HS-5 (cell line): ENCODE data around the gene RNF113B.

Experiments used
- DNase-seq: peaks from one replicate; pipeline ENCODE4 v3.0.0-alpha.2; 2012; ENCODE audit warnings: low read depth

The RNF113B gene

DNA sequence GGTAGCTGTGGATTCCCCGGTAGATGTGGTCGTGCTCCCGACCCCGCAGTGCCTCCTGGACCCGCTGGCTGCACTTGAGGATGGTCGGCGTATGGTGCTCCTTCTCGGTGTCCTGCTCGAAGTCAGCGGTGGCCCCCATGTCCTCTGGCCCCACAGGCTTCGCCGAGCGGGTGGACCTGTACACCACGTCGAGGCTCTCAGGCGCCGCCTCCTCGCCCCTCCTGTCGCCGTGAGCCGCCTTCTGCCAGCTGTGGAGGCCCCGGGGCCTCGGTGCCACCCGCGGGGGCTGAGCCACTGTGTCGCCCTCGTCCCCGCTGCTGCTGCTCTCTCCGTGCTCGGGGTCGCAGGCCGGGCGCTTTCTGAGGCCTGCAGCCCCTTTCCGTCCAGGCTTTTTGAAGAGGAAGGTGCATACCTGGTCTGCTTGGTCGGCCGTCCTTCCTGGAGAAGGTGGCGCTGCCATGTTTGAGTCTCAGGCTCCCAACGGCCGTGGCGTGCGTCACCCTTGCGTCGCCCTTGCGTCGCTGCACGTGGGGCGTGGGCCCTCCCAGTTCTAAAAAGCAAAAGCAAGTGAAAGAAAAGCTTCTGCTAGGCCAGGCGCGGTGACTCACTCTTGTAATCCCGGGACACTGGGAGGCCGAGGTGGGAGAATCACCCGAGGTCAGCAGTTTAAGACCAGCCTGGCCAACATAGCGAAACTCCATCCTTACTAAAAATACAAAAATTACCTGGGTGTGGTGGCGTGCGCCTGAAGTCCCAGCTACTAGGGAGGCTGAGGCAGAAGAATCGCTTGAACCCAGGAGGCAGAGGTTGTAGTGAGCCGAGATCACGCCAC is at the start of gene RNF113B:
Gene RNF113B, minus strand, starts transcription at position 493 of the 832 bp plus-strand sequence. Its CDS starts 33 bp downstream, at position 460.
- no peak for DNase-seq

DNA sequence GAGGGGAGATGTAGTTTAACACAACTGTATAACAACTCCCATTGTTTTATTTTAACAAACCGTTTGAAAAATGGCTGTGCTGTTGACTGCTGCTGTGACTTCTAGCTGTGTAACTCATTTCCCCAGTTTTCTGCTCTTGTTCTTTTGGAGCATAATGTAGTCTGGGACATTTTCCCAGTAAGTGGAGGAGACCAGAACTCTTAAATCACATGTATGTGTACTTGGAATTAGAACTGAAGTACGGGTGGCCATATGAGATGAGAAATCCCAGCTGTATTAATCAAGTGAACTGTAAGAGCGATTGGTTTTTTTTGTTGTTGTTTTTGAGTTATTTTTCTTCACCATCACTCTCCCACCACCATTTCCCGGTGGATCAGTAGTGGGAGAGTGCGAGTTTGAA is 49.4 kb upstream of the RNF113B start:
- no peak for DNase-seq

DNA sequence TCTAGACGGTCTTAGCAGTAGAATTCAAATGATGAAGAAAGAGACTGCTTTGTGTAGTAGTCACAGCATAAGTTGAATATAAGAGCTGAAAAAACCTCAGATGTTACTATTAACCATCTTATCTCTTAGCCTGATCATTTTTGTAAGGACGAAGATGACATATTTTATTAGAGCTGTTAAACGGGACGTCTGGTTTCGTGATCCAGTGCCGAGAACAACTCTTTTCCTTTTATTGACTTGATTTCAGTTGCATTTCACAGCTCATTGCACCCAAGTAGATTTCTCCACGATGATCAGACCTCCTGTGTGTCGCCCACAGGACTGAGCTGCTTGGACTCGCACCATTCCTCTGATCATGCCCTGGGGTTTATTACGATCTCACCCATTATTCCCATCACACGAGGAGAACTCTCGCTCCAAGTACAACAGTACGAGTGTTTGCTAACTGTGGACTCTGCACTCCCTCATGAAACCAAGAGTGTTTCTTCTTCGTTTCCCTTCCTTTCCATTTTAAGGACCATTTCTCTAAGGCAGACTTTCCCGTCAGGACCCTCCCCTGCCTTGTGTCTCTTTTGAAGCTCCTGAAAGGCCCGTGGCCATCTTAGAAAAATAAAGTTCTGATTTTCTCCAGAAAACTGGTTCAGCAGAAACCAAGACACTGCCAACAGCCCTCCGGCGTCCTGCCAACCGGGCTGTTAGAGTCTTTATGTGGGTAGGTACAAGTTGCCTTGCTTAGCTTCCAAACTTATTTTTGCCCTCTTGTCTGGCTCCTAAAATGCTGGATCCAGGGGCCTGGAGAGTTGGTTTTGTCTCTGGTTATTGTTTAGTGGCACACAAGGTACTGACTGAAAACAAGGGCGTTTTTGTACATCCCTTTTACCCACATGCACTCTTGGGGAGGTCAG is 48.2 kb upstream of the RNF113B start:
- no peak for DNase-seq

DNA sequence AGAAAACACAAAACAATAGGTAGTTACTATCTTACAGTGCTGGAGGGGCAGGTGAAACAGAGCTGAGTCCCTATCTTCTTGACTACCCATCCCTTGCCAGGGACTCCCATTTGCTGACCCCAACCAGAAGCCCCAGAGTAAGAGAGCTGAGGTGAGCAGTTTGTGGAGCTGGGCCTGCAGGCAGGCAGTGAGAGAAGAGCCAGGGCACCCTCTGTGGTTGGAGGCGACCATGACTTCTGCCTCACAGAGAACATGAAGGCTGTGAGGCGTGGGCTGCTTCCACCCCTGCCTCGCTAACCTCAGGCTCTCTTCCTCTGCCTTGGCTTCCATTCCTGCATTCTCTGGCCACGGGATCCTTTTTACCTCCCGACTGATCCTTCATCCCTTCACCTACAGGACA is 47.5 kb upstream of the RNF113B start:
- no peak for DNase-seq

DNA sequence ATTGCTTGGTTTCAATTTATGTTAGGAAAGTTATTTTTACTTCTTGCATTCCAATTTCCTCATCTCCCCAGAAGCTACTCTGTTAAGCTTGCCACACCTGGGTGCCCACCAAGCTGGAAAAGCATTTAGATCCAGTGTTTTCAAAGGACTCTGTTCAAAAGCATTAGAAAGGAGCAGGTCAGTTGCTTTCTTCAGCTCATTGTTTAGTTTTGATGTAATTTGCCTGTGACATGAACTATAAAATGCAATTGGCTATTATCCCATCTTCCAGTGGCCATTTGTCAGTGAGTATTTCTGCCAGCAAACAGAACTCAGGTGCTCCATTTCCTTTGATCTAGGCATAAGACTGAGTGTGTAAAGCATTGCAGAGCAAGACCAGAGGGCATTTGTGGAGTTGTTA is 46.7 kb upstream of the RNF113B start:
- no peak for DNase-seq

DNA sequence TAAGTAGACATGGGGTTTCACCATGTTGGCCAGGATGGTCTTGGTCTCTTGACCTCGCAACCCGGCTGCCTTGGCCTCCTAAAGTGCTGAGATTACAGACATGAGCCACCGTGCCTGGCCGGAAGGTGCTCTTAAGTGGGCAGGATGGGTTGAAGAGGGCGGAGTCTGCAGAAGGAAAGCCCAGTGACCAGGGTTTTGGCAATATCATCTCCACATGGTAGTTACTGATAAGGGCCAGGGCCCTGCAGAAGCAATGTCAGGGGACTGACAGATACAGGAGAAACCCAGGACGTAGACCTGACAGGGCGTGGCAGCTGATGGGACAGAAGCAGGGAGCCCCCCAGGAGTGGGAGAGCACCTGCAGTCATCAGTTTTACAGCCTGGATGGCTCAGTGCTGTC is 45.7 kb upstream of the RNF113B start:
- DNase-seq: no peak

DNA sequence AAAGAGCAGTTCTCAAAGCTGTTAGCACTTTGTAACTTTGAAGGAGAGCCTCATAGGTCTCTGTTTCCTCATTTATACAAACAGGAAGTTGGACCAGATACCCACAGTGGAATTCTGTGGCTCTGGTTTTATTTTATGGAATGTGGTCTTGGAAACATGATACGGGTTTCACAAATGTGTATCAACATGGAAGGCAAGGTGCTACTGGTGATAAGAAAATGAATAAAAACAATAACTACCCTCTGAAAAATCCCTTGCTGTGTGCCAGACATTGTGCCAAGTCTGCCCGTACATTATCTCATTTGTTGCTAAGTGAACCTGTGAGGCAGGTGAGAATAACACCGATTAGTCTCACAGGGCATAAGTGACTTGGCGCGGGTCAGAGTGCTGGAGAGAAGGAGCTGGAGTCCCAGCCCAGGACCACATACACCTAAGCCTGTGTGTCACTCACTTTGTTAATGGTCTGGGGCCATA is 45.0 kb upstream of the RNF113B start:
- no peak for DNase-seq

DNA sequence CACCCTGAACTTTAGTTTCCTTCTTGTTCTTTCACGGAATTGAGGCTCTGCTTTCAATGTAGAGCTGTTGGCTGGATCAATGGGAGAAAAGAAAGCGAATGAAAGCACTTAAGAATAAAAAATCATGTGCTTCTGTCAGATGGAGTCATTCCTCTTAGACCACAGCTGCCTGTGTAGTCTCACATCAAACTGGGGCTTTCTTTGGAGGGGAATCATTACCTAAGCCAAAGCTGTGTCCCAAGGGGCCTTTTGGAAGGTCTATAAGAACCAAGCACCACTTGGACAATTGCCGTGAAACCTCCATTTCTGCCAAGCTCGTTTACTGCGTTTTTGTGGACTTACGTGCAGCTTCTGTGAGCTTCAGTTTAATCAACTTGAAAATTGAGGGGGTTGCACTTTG is 44.2 kb upstream of the RNF113B start:
- DNase-seq: no peak

DNA sequence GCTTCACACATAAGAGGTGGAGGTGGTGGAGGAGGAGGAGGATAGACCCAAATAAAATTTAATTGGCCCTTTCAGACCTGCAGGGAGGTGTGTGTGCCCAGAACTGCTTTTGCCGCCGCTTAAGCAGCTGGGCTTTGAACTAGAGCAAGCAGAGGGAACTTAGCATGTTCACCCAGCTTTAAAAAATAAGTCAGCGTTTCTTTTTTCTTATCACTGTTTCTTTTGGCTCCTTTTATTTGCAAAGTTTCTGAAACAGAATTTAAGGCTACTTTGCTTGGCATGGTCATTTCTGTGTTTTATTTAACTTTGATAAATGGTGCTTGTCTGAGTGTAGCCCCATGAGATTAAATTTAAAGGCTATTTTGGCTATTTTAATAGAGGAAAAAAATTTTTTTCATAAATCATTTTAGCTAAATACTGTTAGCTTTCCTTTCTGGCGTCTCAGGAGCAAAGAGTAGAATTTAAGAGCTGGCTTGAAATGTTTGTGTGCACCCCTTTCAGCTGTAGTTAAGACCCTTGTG is 43.3 kb upstream of the RNF113B start:
- no peak for DNase-seq

DNA sequence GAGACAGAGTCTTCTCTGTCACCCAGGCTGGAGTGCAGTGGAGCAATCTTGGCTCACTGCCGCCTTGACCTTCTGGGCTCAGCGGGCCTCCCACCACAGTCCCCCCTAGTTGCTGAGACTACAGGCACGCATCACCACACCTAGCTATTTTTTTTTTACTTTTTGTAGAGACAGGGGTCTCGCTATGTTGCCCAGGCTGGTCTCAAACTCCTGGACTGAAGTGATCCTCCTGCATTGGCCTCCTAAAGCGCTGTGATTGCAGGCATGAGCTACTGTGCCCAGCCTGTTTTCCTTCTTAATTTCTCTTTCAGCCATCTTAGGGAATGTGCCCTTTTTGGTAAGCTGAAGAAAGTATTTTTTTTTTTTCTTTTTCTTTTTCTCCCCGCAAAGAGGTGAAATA is 42.6 kb upstream of the RNF113B start:
- DNase-seq: no peak

DNA sequence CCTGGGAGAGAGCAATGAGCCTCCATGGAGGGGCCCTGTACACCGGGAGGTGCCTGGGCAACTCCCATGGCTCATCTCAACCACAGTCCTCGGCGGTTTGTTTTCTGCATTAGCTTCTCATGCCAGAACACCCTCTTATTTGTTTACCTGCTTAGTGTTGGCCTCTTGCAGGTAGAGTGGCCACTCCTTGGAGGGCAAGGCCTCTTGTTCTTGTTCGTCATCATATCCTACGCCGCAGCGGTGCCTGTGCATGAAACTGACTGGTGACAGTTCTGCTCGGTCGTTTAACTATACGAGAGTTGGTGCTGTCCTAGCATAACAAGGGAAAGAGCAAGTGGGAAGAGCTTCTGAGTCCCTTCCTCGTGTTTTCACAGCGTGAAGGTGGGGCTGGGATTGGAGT is 40.5 kb upstream of the RNF113B start:
- DNase-seq: no peak

DNA sequence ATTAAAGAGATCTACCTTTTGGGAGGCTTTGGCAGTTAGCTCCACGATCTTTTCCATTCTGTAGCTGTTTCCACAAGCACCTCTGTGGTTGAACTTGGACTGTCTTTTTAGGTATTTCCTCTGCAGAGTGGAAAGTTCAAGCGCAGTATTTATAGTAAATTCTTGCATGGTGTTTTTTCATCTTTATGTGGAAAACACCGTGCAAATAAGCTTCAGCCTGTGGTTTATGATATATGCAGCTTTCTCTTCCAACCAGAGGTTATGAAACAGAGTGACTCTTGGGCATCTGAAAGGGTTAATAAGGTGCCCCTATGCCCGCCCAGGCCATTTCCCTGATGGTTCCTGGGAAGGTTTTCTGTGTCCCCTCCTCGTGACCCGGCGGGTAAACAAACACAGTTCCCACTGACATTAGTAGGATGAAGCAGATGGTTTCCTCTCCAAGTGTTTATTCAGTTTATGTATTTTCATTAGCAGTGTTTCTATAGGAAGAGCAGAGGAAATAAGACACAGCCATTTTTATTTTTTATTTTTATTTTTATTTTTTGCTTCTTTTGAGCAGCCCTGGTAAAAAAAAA is 39.7 kb upstream of the RNF113B start:
- DNase-seq: no peak

DNA sequence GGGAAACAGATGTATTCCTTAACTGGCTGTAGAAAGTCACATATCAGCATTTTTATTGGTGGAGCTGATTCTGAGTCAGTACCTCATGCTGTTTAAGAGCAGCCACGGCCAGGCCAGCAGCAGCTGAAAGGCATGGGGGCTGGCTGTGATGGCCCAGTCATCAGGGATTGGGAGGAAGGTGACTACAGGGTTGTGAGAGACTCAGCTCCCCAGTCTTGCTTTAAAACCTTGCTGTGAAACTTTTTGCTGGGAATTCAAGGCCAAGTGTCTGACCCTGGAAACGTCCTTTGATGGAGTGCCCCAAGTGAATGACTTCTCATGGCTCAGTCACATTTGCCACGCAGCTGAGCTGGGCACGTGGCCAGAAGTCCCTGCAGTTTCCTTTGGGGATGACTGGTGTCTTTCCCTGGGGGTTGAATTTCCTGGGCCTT is 39.1 kb upstream of the RNF113B start:
- peak; percentile 57 for DNase-seq

DNA sequence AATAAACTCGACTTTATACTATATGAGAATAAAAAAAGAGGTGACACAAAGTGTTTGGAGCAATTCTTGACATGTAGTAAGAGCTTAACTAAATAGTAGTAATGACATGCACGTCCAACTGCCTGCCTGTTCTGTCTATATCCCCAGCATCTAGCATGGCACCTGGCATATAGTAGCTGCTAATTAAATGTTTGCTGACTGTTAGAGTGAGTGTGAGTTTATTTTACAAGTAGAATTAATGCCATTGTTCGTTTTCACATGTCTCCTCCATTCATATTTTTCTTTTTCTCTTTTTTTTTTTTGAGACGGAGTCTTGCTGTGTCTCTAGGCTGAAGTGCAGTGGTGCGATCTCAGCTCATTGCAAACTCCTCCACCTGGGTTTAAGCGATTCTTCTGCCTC is 38.4 kb upstream of the RNF113B start:
- DNase-seq: no peak

DNA sequence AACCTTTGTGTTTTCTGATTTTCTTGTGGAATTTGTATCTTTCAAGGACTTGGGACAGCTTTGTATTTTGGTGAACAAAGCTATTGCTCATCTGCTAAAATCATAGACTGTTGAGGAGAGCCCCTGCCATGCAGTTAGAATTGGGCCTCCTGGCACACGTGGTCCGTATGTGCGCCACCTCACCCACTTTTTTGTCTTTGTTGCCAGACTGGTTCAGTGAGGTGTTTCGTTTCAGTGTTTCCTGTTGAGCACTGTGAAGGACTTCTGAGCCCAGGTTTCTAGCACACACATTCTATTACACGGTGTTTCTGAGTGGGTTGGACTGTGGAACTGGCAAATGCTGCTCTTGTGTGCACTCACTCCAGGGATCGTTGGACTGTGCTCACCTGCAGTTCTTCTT is 37.6 kb upstream of the RNF113B start:
- DNase-seq: no peak

DNA sequence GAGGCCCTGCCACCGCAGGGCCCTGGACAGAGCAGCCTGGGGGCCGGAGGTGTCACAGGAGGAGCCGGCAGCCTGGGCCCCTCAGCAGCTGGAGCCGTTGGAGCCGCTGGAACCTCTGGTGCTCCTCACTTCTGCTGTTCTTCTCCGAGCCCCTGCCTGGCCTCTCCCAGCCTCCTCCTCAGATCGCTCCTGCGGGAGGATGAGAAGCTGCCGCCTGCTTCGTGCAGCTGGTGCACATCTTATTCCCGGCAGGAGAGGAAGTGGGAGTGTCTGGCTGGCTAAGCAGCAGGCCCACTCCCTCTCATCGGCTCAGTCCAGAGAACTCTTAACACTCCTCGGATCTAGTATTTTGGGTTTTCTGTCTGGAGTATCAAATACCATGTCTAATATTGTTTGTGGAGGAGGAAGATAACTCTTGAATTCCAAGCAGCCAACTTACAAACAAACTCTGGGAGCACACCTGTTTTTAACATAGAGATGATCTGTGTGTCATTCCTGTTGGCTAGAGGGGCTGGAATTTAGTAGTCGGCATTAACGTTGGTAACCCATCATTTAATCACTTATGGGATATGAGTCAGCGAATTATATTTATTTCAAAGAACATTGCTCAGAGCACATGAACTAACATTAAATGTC is 37.1 kb upstream of the RNF113B start:
- DNase-seq: peak; percentile 13

DNA sequence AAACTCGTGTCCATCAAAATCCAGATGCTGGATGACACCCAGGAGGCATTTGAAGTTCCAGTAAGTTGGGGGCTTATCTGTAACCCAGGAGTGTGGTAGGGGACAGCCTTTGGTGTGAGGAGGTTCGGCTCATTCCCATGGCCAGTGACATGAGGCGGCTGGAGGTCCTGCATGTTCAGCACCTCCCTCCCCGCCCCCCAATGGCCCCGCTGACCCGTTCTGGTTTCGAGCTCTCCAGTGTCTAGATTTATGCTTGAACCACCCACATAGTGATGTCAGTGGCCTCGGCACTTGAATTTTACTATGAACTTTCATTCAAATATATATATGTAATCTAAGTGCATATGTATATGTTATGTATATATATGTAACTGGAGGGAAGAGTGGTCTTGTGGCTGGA is 36.3 kb upstream of the RNF113B start:
- no peak for DNase-seq

DNA sequence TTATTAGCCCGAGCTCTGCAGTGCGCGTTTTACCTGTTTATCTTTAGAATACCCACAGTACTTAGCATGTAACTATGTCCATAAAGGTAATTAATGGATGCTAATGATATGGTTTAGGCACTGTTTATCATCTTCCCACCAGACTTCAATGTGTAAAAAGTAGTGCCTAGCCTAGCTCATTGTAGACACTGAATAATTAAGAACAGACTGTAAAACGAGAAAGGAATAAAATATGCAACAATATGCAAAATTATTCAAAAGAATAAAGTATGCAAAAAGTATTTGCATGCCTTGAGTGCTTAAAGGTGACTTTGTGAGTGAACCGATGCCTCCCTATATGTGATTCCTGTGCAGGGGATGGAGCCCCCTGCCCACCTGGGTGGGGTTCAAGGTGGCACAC is 35.7 kb upstream of the RNF113B start:
- DNase-seq: no peak

DNA sequence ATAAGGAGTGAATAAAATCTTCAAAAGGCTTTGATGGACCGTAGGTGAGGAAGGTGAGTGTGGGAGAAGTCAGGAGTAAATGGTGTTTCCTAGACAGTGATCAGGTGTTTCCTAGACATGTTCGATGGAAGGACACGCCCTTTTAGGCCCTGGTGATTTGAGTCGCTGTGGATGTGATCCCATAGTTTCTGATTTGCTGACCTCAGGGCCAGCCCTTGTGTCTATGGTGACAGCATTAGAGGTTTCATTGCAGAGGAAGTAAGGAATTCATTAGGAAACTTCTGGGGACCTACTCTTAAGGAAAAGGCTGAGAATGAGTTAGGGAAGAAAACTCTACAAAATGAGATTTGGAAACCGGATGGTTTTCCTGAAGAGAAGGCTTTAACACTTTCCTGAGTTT is 31.5 kb upstream of the RNF113B start:
- no peak for DNase-seq

DNA sequence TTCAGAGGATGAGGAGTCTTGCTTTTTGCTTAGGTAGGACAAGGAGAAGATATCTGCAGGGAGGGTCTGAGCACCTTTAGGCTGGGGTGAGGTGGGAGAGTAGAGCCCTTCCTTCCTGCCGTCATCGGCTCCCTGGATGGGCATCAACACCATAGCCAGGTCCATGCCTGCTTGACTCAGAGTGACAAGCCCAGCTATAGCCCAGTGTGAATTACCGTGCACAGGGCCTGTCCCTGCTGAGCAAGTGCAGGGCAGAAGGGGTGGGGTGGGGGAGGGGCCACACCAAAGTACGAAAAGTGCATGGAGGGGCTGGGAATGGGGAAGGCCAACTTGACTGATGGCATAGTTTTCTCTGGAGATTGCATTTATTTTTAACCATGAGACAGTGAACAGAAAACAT is 30.3 kb upstream of the RNF113B start:
- DNase-seq: no peak

DNA sequence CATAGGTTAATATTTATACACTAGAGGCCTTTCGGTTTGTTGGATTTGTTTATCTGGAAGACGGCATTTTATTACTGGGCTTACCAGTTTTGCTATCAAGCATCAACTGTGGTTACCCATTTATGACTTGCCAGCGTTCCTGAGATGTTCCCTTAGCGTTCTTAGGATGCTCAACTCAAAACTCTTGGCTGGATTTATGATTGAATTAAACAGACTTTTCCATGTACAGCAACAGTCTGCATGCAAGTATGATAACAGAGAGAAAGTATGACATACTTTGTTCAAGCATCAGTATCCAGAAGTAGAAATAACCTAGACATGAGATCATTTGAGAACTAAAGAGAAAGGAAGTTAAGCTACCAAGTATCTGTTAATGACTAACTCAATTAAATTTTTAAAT is 29.9 kb upstream of the RNF113B start:
- DNase-seq: peak; percentile 24

DNA sequence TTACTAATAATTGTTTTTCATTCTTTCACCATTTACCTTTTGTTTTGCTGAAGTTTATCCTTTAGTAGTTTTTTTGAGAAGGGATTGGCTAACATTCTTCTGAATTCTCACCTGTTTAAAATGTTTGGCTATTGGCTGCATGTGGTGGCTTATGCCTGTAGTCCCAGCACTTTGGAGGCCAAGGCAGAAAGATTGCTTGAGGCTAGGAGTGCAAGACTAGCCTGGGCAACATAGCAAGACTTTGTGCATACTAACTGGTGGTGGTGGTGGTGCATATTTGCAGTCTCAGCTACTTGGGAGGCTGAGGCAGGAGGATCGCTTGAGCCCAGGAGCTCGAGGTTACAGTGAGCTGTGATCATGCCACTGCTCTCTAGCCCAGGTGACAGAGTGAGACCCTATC is 27.5 kb upstream of the RNF113B start:
- no peak for DNase-seq
